Activated naive CD8-positive, alpha-beta T cell treated with anti-CD3 and anti-CD28 coated beads for 36 hours (primary cell): ENCODE results near the gene PYGB. TPM values are rescaled to one million over a fixed set of nuclear protein-coding genes. Genes with fewer than 3 reads are reported as not detected.
"Not testable (repeated sequence)": the region's sequence is repeated elsewhere in the genome, so short reads cannot be mapped to it uniquely, and the experiment has no call there.

ENCODE experiments used
- DNase-seq: peaks from one replicate; pipeline ENCODE4 v3.0.0; 2021
- H3K27ac Mint-ChIP-seq: one replicate; pipeline ENCODE4 v1.8.0; 2022; ENCODE audit warnings: mild to moderate bottlenecking, moderate library complexity, mixed read lengths
- H3K27me3 Mint-ChIP-seq: one replicate; pipeline ENCODE4 v1.8.0; 2022; ENCODE audit warnings: mild to moderate bottlenecking, mixed read lengths
- H3K36me3 Mint-ChIP-seq: one replicate; pipeline ENCODE4 v1.8.0; 2021; ENCODE audit warnings: mild to moderate bottlenecking, mixed read lengths
- H3K4me1 Mint-ChIP-seq: one replicate; pipeline ENCODE4 v1.8.0; 2021; ENCODE audit warnings: mixed read lengths
- H3K4me3 Mint-ChIP-seq: one replicate; pipeline ENCODE4 v1.8.0; 2022; ENCODE audit warnings: mild to moderate bottlenecking, moderate library complexity, mixed read lengths
- H3K9me3 Mint-ChIP-seq: one replicate; pipeline ENCODE4 v1.8.0; 2022; ENCODE audit warnings: mixed read lengths
- total RNA-seq, 2 experiments: library from RNA; stranded (reverse); gene quantifications; one replicate each; pipeline ENCODE4 v1.2.3, GENCODE V29; 2021

PYGB gene
- total RNA-seq, 2 experiments from 2014 or later, result 30.3 to 31.0 TPM

- H3K9me3 Mint-ChIP-seq, result no peaks in the 10 kb centered on the region
- DNase-seq, result no peak
- H3K4me1 Mint-ChIP-seq, result peaks cover 4% of the 10 kb centered on the region
- no peaks in the 10 kb centered on the region for H3K27me3 Mint-ChIP-seq
- peaks cover 5% of the 10 kb centered on the region for H3K36me3 Mint-ChIP-seq
- H3K27ac Mint-ChIP-seq, result no peak overlapping the region
- no peak overlapping the region for H3K4me3 Mint-ChIP-seq
Measured at GRCh38 chr20:25317351-25318075, 69.6 kb downstream of the PYGB start.

- no peaks in the 10 kb centered on the region for H3K9me3 Mint-ChIP-seq
- peaks cover 3% of the 10 kb centered on the region for H3K4me1 Mint-ChIP-seq
- H3K27ac Mint-ChIP-seq, result no peak overlapping the region
- peaks cover 5% of the 10 kb centered on the region for H3K36me3 Mint-ChIP-seq
- no peaks in the 10 kb centered on the region for H3K27me3 Mint-ChIP-seq
- no peak overlapping the region for H3K4me3 Mint-ChIP-seq
- no peak for DNase-seq
Measured at GRCh38 chr20:25318471-25319240, 70.8 kb downstream of the PYGB start.

GRCh38 chr20:25319241-25320034, 71.6 kb downstream of the PYGB start:
- Mint-ChIP-seq H3K4me1 (peaks cover 3% of the 10 kb centered on the region), H3K27ac (no peak overlapping the region), H3K4me3 (no peak overlapping the region), H3K9me3 (no peaks in the 10 kb centered on the region), H3K27me3 (no peaks in the 10 kb centered on the region), H3K36me3 (peaks cover 5% of the 10 kb centered on the region)
- no peak for DNase-seq

GRCh38 chr20:25320035-25320800, 72.3 kb downstream of the PYGB start:
- peaks cover 6% of the 10 kb centered on the region for H3K4me1 Mint-ChIP-seq
- H3K27me3 Mint-ChIP-seq, result no peaks in the 10 kb centered on the region
- DNase-seq, result no peak
- H3K27ac Mint-ChIP-seq, result no peak overlapping the region
- H3K36me3 Mint-ChIP-seq, result peaks cover 5% of the 10 kb centered on the region
- H3K4me3 Mint-ChIP-seq, result no peak overlapping the region
- no peaks in the 10 kb centered on the region for H3K9me3 Mint-ChIP-seq

GRCh38 chr20:25321262-25321831, 73.5 kb downstream of the PYGB start:
- H3K36me3 Mint-ChIP-seq, result peaks cover 5% of the 10 kb centered on the region
- DNase-seq, result no peak
- no peaks in the 10 kb centered on the region for H3K27me3 Mint-ChIP-seq
- H3K4me1 Mint-ChIP-seq, result peaks cover 6% of the 10 kb centered on the region
- H3K27ac Mint-ChIP-seq, result no peak overlapping the region
- H3K9me3 Mint-ChIP-seq, result no peaks in the 10 kb centered on the region
- H3K4me3 Mint-ChIP-seq, result no peak overlapping the region

GRCh38 chr20:25321991-25322390, 74.1 kb downstream of the PYGB start:
- no peak overlapping the region for H3K27ac Mint-ChIP-seq

GRCh38 chr20:25323496-25324246, 75.8 kb downstream of the PYGB start:
- H3K27ac Mint-ChIP-seq, result no peak overlapping the region
- no peak for DNase-seq
- peaks cover 6% of the 10 kb centered on the region for H3K4me1 Mint-ChIP-seq
- H3K36me3 Mint-ChIP-seq, result peaks cover 6% of the 10 kb centered on the region
- H3K4me3 Mint-ChIP-seq, result no peak overlapping the region
- no peaks in the 10 kb centered on the region for H3K9me3 Mint-ChIP-seq
- no peaks in the 10 kb centered on the region for H3K27me3 Mint-ChIP-seq

More at GRCh38 chr20:25321991-25322390, 74.1 kb downstream of the PYGB start:
- Mint-ChIP-seq H3K4me3 (no peak overlapping the region), H3K9me3 (no peaks in the 10 kb centered on the region), H3K4me1 (peaks cover 6% of the 10 kb centered on the region), H3K36me3 (peaks cover 5% of the 10 kb centered on the region), H3K27me3 (no peaks in the 10 kb centered on the region)
- no peak for DNase-seq

- H3K4me3 Mint-ChIP-seq, result no peak overlapping the region
- H3K36me3 Mint-ChIP-seq, result peaks cover 10% of the 10 kb centered on the region
- no peak for DNase-seq
- H3K4me1 Mint-ChIP-seq, result peaks cover 6% of the 10 kb centered on the region
- no peak overlapping the region for H3K27ac Mint-ChIP-seq
- no peaks in the 10 kb centered on the region for H3K27me3 Mint-ChIP-seq
- no peaks in the 10 kb centered on the region for H3K9me3 Mint-ChIP-seq
Measured at GRCh38 chr20:25324412-25324811, 76.5 kb downstream of the PYGB start.

- no peaks in the 10 kb centered on the region for H3K27me3 Mint-ChIP-seq
- H3K27ac Mint-ChIP-seq, result no peak overlapping the region
- peaks cover 10% of the 10 kb centered on the region for H3K4me1 Mint-ChIP-seq
- no peak for DNase-seq
- H3K36me3 Mint-ChIP-seq, result peaks cover 15% of the 10 kb centered on the region
- no peak overlapping the region for H3K4me3 Mint-ChIP-seq
- peaks cover 2% of the 10 kb centered on the region for H3K9me3 Mint-ChIP-seq
Measured at GRCh38 chr20:25325073-25325472, 77.2 kb downstream of the PYGB start.

GRCh38 chr20:25325997-25326396, 78.1 kb downstream of the PYGB start:
- H3K9me3 Mint-ChIP-seq, result peaks cover 3% of the 10 kb centered on the region
- H3K4me3 Mint-ChIP-seq, result no peak overlapping the region
- peaks cover 17% of the 10 kb centered on the region for H3K36me3 Mint-ChIP-seq
- no peaks in the 10 kb centered on the region for H3K27me3 Mint-ChIP-seq
- peaks cover 10% of the 10 kb centered on the region for H3K4me1 Mint-ChIP-seq
- no peak for DNase-seq
- no peak overlapping the region for H3K27ac Mint-ChIP-seq

GRCh38 chr20:25327521-25328235, 79.8 kb downstream of the PYGB start:
- no peak for DNase-seq
- Mint-ChIP-seq H3K4me3 (no peak overlapping the region), H3K9me3 (peaks cover 6% of the 10 kb centered on the region), H3K4me1 (peaks cover 7% of the 10 kb centered on the region), H3K27me3 (no peaks in the 10 kb centered on the region), H3K27ac (no peak overlapping the region), H3K36me3 (peaks cover 23% of the 10 kb centered on the region)

GRCh38 chr20:25328954-25329498, 81.1 kb downstream of the PYGB start:
- Mint-ChIP-seq H3K4me3 (no peak overlapping the region), H3K27me3 (no peaks in the 10 kb centered on the region), H3K4me1 (peaks cover 7% of the 10 kb centered on the region), H3K36me3 (peaks cover 18% of the 10 kb centered on the region), H3K27ac (no peak overlapping the region), H3K9me3 (peaks cover 6% of the 10 kb centered on the region)
- DNase-seq, result no peak

- H3K9me3 Mint-ChIP-seq, DNase-seq, H3K27ac Mint-ChIP-seq, H3K4me3 Mint-ChIP-seq, H3K4me1 Mint-ChIP-seq, H3K27me3 Mint-ChIP-seq: not testable (repeated sequence)
- H3K36me3 Mint-ChIP-seq, result peaks cover 19% of the 10 kb centered on the region
Measured at GRCh38 chr20:25334972-25335371, 87.1 kb downstream of the PYGB start.
